Upper lobe of left lung (tissue), 6 donors: ENCODE data around the gene FBXW11. TPM values are rescaled to one million over a fixed set of nuclear protein-coding genes. Genes with fewer than 3 reads are reported as not detected.

Source experiments
- ATAC-seq, 2 donors: fragments of 200-7000 bp; cut with Tn5 transposase; one replicate each; pipeline ENCODE4 v1.9.1; 2022; ENCODE audit warnings: mild to moderate bottlenecking in 2 of 2, moderate library complexity in 2 of 2; ENCODE audit not compliant: low FRiP score in 2 of 2
- DNase-seq, 2 donors: peaks; one replicate each; pipeline ENCODE4 v3.0.0-alpha.2; 2019 to 2020
- H3K27ac ChIP-seq, 4 donors: fragments of 200-600 bp; sonication (generic); one replicate each; pipeline ENCODE4 v1.5.1; 2016 to 2019
- H3K27me3 ChIP-seq, 4 donors: fragments of 200-600 bp; sonication (generic); one replicate each; pipeline ENCODE4 v1.5.1; 2017 to 2019
- H3K36me3 ChIP-seq, 4 donors: fragments of 200-600 bp; sonication (generic); one replicate each; pipeline ENCODE4 v1.5.1; 2016 to 2019
- H3K4me1 ChIP-seq, 4 donors: fragments of 200-600 bp; sonication (generic); one replicate each; pipeline ENCODE4 v1.5.1; 2018 to 2019
- H3K4me3 ChIP-seq, 4 donors: fragments of 200-600 bp; sonication (generic); one replicate each; pipeline ENCODE4 v1.5.1; 2017 to 2019; ENCODE audit warnings: mild to moderate bottlenecking in 2 of 4, moderate library complexity in 1 of 4
- H3K9me3 ChIP-seq, 4 donors: fragments of 200-600 bp; sonication (generic); one replicate each; pipeline ENCODE4 v1.5.1; 2018 to 2019
- CTCF ChIP-seq, 6 experiments: fragments of 450-650 bp in 4 of 6; fragments of 200-600 bp in 2 of 6; sonication (generic) in 2 of 6; IDR thresholded peaks; one replicate each; pipeline ENCODE4 v1.5.1; 2016 to 2019; ENCODE audit warnings: antibody characterized with exemption in 6 of 6
- EP300 ChIP-seq, 4 donors: sonication (generic); formaldehyde crosslinking; IDR thresholded peaks; one replicate each; pipeline ENCODE4 v1.5.1; 2017; ENCODE audit warnings: antibody characterized with exemption in 4 of 4, control low read depth in 2 of 4
- POLR2A ChIP-seq, 4 donors: fragments of 450-650 bp; IDR thresholded peaks; one replicate each; pipeline ENCODE4 v1.5.1; 2016 to 2017; ENCODE audit warnings: antibody characterized with exemption in 4 of 4, mild to moderate bottlenecking in 2 of 4
- POLR2AphosphoS5 ChIP-seq, 2 donors: sonication (generic); formaldehyde crosslinking; IDR thresholded peaks; one replicate each; pipeline ENCODE4 v1.5.1; 2017; ENCODE audit warnings: antibody characterized with exemption in 2 of 2
- WGBS, 2 donors: methylation state at CpG; one replicate each; pipeline ENCODE4 v1.1.5; 2017 to 2018; 5-methylcytosine and 5-hydroxymethylcytosine counted together
- total RNA-seq, 6 donors: library from RNA; depleted of rRNA in 4 of 6; stranded (reverse); fragments of >200 nt in 4 of 6; gene quantifications; one replicate each; pipeline versions ENCODE4 v1.1.0 to v1.2.1, GENCODE V29; 2016 to 2021
- donor health status: DM: no; HTN: no; CAD: no; lungs with moderate emphysema.
- donor health status: DM: no; HTN: yes; CAD: no; lungs with severe emphysema.

Gene FBXW11
- total RNA-seq, 6 donors from 2014 or later = 37.2 to 80.0 (median 48.9) TPM

- 86 to 98% methylated on average over 3 of the region's 3 CpGs for WGBS, 2 donors
- no peak for DNase-seq
- Histone ChIP-seq H3K27me3 (no peaks in the 10 kb centered on the region), H3K9me3 (no peaks in the 10 kb centered on the region), H3K4me1 (peaks cover 0 to 5% (median 0%) of the 10 kb centered on the region in 4 donors), H3K27ac (no peak overlapping the region), H3K36me3 (no peaks in the 10 kb centered on the region), H3K4me3 (no peak overlapping the region)
- ATAC-seq = no peak
- TF ChIP-seq EP300 (IDR thresholded peaks at IDR 0.05) = no peak
- no peak for TF ChIP-seq CTCF (IDR thresholded peaks at IDR 0.05)
These were observed 159.4 kb downstream of the FBXW11 start for GRCh38 chr5:171847026-171847425.

- no peak for DNase-seq
- no peak for ATAC-seq
- 91 to 93% methylated on average over 3 to 10 of the region's 10 CpGs for WGBS, 2 donors
- Histone ChIP-seq H3K4me3 (no peak overlapping the region), H3K36me3 (no peaks in the 10 kb centered on the region), H3K27me3 (no peaks in the 10 kb centered on the region), H3K9me3 (no peaks in the 10 kb centered on the region), H3K4me1 (peaks cover 0 to 5% (median 0%) of the 10 kb centered on the region in 4 donors), H3K27ac (no peak overlapping the region)
- TF ChIP-seq POLR2A (IDR thresholded peaks at IDR 0.05) = no peak
- no peak for TF ChIP-seq EP300 (IDR thresholded peaks at IDR 0.05)
- TF ChIP-seq POLR2AphosphoS5 (IDR thresholded peaks at IDR 0.05) = no peak
These were observed 160.1 kb downstream of the FBXW11 start for GRCh38 chr5:171846323-171846722.

GRCh38 chr5:171845857-171846256 is 160.6 kb downstream of the FBXW11 start:
- no peaks in the 10 kb centered on the region for H3K9me3 ChIP-seq

GRCh38 chr5:171845040-171845630 is 161.3 kb downstream of the FBXW11 start:
- no peaks in the 10 kb centered on the region for H3K27me3 ChIP-seq
- TF ChIP-seq EP300 (IDR thresholded peaks at IDR 0.05) = no peak
- TF ChIP-seq POLR2AphosphoS5 (IDR thresholded peaks at IDR 0.05) = no peak
- TF ChIP-seq POLR2A (IDR thresholded peaks at IDR 0.05) = no peak
- no peak for TF ChIP-seq CTCF (IDR thresholded peaks at IDR 0.05)
- no peak overlapping the region for H3K4me3 ChIP-seq
- H3K9me3 ChIP-seq = no peaks in the 10 kb centered on the region
- ATAC-seq = no peak
- H3K36me3 ChIP-seq = no peaks in the 10 kb centered on the region
- H3K27ac ChIP-seq = no peak overlapping the region
- peak in 1 of 2 donors; percentile 46 for DNase-seq
- 77 to 88% methylated on average over 7 to 11 of the region's 11 CpGs for whole genome bisulfite sequencing, 2 donors
- peaks cover 0 to 5% (median 0%) of the 10 kb centered on the region in 4 donors for H3K4me1 ChIP-seq

More at GRCh38 chr5:171845857-171846256, 160.6 kb downstream of the FBXW11 start:
- Histone ChIP-seq H3K4me3 (no peak overlapping the region), H3K27ac (no peak overlapping the region), H3K27me3 (no peaks in the 10 kb centered on the region), H3K4me1 (peaks cover 0 to 5% (median 0%) of the 10 kb centered on the region in 4 donors), H3K36me3 (no peaks in the 10 kb centered on the region)
- DNase-seq (no peak), ATAC-seq (peak in 1 of 2 donors; percentile 52)
- TF ChIP-seq EP300 (IDR thresholded peaks at IDR 0.05) = no peak
- no peak for TF ChIP-seq POLR2AphosphoS5 (IDR thresholded peaks at IDR 0.05)
- TF ChIP-seq CTCF (IDR thresholded peaks at IDR 0.05) = no peak
- TF ChIP-seq POLR2A (IDR thresholded peaks at IDR 0.05) = no peak
- WGBS, 2 donors = 86 to 92% methylated on average over 3 of the region's 3 CpGs

- no peak for ATAC-seq
- Histone ChIP-seq H3K4me1 (peaks cover 0 to 5% (median 0%) of the 10 kb centered on the region in 4 donors), H3K27me3 (no peaks in the 10 kb centered on the region), H3K9me3 (no peaks in the 10 kb centered on the region), H3K4me3 (peak overlapping the region in 1 of 4 donors; percentile 34), H3K27ac (no peak overlapping the region), H3K36me3 (no peaks in the 10 kb centered on the region)
- 66 to 72% methylated on average over 5 of the region's 5 CpGs for WGBS, 2 donors
- no peak for DNase-seq
- no peak for TF ChIP-seq POLR2A (IDR thresholded peaks at IDR 0.05)
- TF ChIP-seq EP300 (IDR thresholded peaks at IDR 0.05) = no peak
- no peak for TF ChIP-seq POLR2AphosphoS5 (IDR thresholded peaks at IDR 0.05)
- TF ChIP-seq CTCF (IDR thresholded peaks at IDR 0.05) = no peak
These were observed 163.6 kb downstream of the FBXW11 start for GRCh38 chr5:171842777-171843328.
